Measurements from ENCODE around the gene TRIM27. TPM values are rescaled to one million over a fixed set of nuclear protein-coding genes. Genes with fewer than 3 reads are reported as not detected.

Gene TRIM27
- total and polyA plus RNA-seq, 9 donors: 33.3 to 61.1 (median 48.8) TPM

DNA sequence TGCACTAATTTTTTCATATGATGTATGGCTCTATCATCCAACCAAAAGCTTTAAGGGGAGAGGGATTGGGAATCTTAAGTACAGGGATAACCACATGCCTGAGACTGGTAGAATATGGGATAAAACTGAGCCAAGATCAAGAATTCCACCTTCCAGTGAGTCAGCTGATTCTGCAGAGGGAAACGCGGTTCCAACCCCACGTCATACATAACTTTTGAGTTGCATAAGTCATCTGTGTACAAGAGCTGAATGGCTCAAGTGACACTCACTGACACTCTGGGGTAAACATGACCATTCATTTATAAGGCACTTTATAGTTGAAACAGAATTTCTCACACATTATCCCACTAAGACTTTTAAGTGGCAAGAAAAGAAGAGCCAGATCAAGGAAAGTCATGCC lies 16.4 kb downstream of the TRIM27 start:
- TF ChIP-seq POLR2A (IDR thresholded peaks at IDR 0.05) (no peak), EP300 (IDR thresholded peaks at IDR 0.05) (no peak)
- TF ChIP-seq, protein P1, sequence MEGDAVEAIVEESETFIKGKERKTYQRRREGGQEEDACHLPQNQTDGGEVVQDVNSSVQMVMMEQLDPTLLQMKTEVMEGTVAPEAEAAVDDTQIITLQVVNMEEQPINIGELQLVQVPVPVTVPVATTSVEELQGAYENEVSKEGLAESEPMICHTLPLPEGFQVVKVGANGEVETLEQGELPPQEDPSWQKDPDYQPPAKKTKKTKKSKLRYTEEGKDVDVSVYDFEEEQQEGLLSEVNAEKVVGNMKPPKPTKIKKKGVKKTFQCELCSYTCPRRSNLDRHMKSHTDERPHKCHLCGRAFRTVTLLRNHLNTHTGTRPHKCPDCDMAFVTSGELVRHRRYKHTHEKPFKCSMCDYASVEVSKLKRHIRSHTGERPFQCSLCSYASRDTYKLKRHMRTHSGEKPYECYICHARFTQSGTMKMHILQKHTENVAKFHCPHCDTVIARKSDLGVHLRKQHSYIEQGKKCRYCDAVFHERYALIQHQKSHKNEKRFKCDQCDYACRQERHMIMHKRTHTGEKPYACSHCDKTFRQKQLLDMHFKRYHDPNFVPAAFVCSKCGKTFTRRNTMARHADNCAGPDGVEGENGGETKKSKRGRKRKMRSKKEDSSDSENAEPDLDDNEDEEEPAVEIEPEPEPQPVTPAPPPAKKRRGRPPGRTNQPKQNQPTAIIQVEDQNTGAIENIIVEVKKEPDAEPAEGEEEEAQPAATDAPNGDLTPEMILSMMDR (IDR thresholded peaks at IDR 0.05): no peak
- WGBS, 3 donors: 84 to 87% (median 85%) methylated on average over 3 of the region's 3 CpGs
- Histone ChIP-seq H3K9me3 (no peaks in the 10 kb centered on the region), H3K4me3 (no peak overlapping the region), H3K27ac (no peak overlapping the region), H3K4me1 (ENCODE audit: insufficient read depth) (no peaks in the 10 kb centered on the region), H3K27me3 (no peaks in the 10 kb centered on the region), H3K36me3 (no peaks in the 10 kb centered on the region)
- DNase-seq: no peak
- intact Hi-C loops (cut with DNase I): no loop called here

DNA sequence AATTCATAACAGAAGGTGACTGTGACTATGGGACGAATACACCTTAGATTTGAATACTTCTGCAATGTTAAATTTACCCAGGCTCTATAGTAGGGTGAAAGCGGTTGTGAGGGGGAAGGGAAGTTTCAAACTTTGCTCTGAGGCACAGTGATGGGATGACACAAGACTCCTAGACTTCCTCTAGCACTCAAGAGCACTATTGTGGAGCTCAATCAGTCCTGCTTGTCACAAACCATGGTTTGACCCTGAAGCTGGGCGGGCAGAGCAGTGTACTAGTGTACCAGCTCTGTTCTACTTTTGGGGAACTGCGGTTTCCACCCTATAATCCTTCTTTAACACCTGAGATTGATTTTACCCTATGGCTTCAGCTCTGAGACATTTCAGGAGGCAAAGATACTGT lies 17.1 kb downstream of the TRIM27 start:
- Histone ChIP-seq H3K4me3 (no peak overlapping the region), H3K9me3 (no peaks in the 10 kb centered on the region), H3K36me3 (no peaks in the 10 kb centered on the region), H3K27me3 (no peaks in the 10 kb centered on the region), H3K4me1 (ENCODE audit: insufficient read depth) (no peaks in the 10 kb centered on the region), H3K27ac (no peak overlapping the region)
- no peak for DNase-seq
- TF ChIP-seq EP300 (IDR thresholded peaks at IDR 0.05) (no peak), POLR2A (IDR thresholded peaks at IDR 0.05) (no peak)
- TF ChIP-seq, protein P1 (IDR thresholded peaks at IDR 0.05): no peak
- WGBS, 3 donors: 93 to 94% (median 93%) methylated on average over 4 of the region's 4 CpGs
- intact Hi-C loops (cut with DNase I): no loop called here

DNA sequence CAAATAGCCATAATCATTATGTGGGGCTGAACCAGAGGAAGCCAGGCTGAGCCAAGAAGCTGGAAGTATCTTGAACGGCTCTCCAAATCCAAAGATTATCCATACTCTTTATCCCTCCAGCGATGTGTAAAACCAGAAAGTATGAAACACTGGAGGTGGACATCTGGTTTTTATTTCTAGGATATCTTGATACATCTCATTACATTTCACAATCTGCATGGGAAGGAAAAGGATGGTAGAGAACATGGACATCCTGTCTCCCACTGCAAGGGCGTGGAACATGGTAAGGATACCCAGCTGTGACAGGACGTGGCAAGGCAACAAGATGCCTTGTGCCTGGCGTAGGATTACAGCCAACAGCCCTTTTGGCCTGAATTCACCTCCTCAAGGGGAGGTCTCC lies 20.1 kb downstream of the TRIM27 start:
- Histone ChIP-seq H3K27ac (no peak overlapping the region), H3K9me3 (no peaks in the 10 kb centered on the region), H3K36me3 (no peaks in the 10 kb centered on the region), H3K27me3 (no peaks in the 10 kb centered on the region), H3K4me1 (ENCODE audit: insufficient read depth) (no peaks in the 10 kb centered on the region), H3K4me3 (no peak overlapping the region)
- DNase-seq: no peak
- 92 to 96% (median 96%) methylated on average over 5 of the region's 5 CpGs for WGBS, 3 donors
- TF ChIP-seq EP300 (IDR thresholded peaks at IDR 0.05) (no peak), POLR2A (IDR thresholded peaks at IDR 0.05) (no peak)
- TF ChIP-seq, protein P1 (IDR thresholded peaks at IDR 0.05): no peak
- intact Hi-C loops (cut with DNase I): no loop called here

DNA sequence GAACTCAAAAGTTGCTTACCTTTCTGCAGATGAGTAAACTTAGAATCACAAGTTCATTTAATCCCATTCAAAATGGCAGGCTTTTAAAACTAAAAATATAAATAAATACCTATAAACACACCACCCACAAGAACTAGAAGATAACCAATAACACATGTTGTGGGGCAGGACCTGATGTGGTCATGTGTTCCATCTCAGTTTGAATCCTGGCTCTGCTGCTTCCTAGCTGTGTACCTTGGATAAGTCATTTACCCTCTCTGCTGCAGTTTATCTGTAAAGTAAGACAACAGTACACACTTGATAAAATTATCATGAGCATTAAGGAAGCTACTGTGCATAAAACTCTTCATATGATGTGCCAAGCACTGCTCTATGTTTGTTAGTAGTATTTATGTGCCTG lies 22.0 kb downstream of the TRIM27 start:
- no peak for TF ChIP-seq EP300 (IDR thresholded peaks at IDR 0.05)
- TF ChIP-seq, protein P1 (IDR thresholded peaks at IDR 0.05): no peak
- TF ChIP-seq POLR2A (IDR thresholded peaks at IDR 0.05): no peak
- Histone ChIP-seq H3K9me3 (no peaks in the 10 kb centered on the region), H3K36me3 (no peaks in the 10 kb centered on the region), H3K4me3 (no peak overlapping the region), H3K4me1 (ENCODE audit: insufficient read depth) (no peaks in the 10 kb centered on the region), H3K27me3 (no peaks in the 10 kb centered on the region), H3K27ac (no peak overlapping the region)
- DNase-seq: no peak
- intact Hi-C loops (cut with DNase I): no loop called here

Data from ovary (tissue), 9 donors.